GM18907 (cell line): ENCODE results near the gene C6orf62.
"Not testable (repeated sequence)": the region's sequence is repeated elsewhere in the genome, so short reads cannot be mapped to it uniquely, and the experiment has no call there.

Experiments used
- ATAC-seq: cut with Tn5 transposase; IDR thresholded peaks from one replicate; pipeline ENCODE4 v1.9.1; 2021; ENCODE audit warnings: mild to moderate bottlenecking, moderate library complexity; ENCODE audit not compliant: unreplicated experiment

C6orf62 gene

DNA sequence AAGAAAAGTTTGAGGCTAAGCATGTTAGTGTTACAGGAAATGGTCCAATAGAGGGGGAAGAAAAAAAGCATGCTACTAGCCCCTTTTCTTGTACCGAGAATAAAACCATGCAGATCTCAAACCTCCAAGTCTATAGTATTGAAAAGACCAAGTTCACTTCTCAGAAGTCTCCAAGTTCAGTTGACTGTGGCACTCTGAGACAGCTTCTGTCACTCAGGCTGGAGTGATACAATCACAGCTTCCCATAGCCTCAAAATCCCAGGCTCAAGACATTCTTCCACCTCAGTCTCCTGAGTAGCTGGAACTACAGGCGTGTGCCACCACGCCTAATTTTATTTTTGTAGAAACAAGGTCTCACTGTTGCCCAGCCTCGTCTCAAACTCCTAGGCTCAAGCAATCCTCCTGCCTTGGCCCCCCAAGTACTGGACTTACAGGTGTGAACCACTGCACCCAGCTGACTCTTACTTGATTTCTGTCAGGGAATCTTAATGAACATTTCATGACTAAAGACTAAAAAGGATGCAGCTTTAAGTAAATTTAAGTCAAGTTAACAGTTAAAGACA is 16.2 kb downstream of the C6orf62 start:
- ATAC-seq: no peak

DNA sequence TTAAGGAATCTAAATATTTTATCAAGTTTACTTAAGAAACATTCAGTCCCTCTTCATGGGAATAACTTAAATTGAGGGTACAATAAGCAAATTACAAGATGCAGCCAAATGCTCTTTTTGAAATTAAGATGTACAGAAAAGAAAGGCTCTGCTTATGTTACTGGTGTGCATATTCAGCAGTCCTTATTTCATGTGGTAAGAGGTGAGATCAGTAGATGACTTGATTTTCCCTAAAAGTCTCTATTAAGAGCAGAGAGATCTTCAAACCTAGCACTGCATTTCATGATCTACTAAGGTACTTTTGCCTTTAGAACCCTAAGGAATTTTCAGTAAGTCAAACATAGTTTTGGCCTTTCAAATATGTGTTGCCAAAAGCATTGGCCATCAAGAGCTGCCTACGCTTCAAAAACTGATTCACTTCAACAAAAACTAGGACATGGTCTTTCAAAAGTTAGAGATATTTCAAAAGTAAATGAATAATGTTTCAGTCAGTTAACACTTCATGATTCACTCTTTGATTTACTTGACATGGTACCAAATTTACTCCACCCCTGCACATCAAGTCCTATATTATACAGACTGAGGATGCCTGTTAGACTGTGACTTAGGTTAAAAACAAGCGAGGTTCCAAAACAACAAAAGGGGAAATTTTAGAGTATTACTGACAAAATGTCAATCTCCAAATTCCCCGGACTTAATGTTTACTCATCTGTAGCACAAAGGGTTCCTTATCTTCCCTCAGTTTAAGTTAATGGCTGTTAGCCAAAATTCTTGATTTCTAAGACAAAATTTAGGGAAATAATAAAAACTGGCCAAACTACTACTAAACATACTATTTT is 19.2 kb downstream of the C6orf62 start:
- no peak for ATAC-seq

DNA sequence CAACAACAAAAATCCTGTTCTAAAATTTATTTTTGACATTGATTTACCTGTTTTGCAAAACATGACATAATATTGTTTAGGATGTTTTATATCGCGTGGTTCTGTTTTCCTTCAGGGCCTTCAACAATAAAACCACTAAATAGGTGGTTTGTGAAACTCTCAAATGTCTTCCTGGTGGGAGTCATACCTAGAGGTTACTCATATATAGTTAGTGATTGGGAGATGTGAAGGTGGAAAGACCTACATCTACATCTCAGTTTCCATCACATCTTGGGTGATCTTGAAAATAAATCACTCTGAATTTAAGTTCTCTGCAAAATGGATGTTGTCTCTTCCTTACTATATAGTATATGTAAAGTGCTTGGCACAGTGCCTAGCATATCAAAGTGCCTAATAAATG is 22.9 kb downstream of the C6orf62 start:
- ATAC-seq: no peak

DNA sequence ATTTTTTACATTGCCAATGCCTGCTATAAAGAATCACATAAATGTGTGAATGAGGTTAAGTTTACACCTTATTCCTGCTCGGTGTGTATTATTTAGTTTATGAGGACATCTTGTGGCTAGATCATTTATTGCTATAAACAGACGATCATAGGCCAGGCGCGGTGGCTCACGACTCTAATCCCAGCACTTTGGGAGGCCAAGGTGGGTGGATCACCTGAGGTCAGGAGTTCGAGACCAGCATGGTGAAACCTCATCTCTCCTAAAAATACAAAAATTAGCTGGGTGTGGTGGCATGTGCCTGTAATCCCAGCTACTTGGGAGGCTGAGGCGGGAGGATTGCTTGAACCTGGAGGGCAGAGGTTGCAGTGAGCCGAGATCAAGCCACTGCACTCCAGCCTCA is 23.3 kb downstream of the C6orf62 start:
- not testable (repeated sequence) for ATAC-seq

DNA sequence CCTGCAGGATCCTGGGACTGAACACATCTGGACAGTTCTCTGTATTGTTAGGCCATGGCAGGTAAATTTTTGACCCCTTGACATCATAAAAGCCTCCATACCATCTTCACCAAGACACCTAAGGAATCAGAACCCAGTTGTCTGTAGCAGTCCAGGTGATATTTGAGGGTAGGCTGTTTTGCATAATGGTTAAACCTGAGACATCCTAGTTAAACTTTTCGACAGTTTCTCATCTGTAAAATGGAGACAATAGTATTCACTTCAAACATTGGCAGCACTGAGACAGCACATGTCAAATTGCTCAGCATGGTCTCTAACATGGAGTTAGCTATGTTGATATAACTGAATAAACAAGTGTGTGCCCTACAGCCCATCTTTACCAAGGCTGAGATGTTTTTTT is 24.8 kb downstream of the C6orf62 start:
- peak; percentile 53 for ATAC-seq

DNA sequence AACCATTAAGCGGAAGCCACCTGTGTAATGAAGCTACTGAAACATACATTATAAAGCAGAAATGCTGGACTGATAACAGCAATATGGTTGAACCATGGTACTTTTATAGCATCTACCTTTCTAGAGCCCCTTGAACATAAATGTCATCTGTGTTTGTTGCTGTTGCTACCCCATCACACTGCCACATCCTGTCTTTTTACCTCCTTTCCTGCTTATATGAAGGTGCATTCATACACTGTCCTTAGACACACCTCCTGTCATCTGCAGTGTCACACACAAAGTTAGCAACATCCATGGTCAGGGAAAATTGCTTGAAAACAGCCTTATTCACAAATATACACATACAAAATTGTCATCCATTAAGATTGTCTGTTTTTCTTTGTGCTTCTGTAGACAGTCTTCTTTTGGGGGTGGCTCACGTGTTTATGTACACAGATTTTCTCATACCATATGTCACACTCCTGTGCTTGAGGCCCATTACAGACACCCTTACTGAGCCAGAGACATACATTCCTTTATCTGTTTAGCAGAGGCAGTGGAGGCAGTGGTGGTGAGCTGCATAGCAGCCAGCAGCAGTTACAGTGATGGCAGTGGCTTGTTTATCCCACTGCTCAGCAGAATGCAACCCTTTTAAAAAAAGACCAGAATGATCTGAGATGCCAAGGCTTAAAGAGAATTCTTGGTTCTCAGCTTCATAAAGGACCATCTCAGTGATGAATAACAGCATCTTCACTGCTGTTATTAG is 25.9 kb downstream of the C6orf62 start:
- ATAC-seq: no peak

DNA sequence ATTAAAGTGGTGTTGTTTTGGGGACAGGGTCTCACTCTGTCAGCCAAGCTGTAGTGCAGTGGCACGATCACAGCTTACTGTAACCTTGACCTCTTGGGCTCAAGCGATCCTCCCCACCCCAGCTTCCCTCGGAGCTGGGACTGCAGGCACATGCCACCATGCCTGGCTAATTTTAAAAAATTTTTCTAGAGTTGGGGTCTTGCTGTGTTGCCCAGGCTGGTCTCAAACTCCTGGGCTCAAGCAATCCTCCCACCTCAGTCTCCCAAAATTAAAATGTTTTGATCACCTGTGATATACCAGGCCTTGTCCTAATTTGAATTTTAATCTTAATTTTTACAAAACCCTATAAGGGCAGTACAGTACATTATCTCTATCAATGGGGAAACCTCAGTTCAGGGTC is 26.5 kb downstream of the C6orf62 start:
- ATAC-seq: no peak

DNA sequence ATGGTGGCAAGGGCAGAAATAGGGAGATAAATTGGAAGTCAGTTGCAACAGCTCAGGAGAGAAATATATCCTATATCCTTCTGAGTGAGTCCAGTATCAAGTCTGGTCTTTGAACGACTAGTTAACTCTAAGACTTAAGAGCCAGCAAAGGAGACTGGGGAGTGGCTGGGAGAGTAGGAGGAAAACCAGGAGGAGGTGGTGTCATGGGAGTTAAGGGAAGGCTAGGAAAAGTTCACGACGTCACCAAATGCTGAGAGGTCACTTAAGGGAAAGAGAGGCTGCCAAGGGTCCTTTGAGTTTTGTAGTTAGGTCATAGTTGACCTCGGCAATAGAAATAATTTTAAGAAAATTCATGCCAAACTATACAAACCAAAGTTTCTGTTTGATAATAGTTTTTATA is 27.0 kb downstream of the C6orf62 start:
- ATAC-seq: no peak

DNA sequence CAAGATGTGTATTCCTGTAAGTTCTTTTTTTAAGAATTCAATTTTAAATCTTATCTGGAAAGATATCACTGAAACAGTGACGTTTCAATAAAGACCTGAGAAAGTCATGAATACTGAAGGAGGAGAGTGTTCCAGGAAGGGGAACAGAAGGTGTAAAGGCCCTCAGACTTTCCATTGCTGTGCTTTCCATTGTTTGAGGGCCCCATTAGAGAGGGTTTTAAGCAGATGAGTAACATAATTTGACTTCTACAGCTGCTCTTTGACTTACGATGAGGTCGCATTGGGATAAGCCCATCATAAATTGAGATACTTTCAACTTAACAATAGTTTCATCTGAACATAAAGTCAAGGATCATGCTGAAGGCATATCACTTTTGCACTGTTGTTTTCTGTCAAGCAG is 27.4 kb downstream of the C6orf62 start:
- ATAC-seq: no peak

DNA sequence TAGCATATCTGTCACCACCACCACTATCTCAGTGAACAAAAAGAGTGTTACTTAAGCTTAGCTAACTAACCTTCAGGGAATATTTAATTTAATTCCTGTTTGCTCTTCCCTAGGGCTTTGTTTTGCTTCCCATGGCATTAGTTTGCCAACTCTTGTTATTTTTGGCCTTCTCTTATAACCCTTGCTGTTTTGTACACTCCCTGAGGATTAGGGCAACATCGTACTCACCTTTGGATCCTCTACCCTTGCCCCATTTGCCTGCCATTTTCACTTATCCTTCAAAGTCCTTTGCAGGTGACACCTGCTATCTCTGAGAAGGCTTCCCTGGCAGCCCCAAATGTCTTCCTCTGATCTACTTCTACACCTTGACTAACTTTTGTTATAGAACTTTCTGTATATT is 28.4 kb downstream of the C6orf62 start:
- no peak for ATAC-seq

DNA sequence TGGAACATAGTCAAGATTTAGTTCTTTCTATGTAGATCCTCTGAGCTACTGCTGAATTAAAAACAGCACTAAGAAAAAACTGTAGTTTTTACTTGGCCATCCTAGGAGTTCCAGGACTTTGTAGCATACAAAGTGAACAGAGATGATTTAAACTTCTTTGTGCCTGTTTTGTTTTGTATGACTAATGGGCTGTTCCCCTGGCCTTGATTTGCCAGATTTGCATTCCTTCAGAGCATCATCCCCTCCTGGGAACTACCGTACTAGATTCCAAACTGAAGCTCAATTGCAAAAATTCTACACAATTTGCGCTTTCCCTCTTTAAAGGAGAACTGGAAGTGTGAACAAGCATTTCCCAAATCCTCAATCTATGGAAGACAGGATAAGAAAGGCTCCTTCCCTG is 29.0 kb downstream of the C6orf62 start:
- ATAC-seq: no peak

DNA sequence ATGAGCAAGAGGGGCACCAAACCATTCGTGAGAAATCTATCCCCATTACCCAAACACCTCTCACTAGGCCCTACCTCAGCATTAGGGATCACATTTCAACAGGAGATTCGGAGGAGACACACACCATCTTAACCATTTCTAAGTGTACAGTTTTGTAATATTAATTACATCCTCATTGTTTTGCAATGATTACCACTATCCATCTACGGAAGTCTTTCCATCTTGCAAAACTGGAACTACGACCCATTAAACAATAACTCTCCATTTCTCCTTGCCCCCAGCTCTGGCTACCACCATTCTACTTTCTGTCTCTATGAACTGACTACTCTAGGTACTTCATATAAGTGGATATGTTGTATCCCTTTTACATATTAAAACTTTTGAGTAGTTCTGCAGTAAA is 32.0 kb downstream of the C6orf62 start:
- ATAC-seq: no peak

DNA sequence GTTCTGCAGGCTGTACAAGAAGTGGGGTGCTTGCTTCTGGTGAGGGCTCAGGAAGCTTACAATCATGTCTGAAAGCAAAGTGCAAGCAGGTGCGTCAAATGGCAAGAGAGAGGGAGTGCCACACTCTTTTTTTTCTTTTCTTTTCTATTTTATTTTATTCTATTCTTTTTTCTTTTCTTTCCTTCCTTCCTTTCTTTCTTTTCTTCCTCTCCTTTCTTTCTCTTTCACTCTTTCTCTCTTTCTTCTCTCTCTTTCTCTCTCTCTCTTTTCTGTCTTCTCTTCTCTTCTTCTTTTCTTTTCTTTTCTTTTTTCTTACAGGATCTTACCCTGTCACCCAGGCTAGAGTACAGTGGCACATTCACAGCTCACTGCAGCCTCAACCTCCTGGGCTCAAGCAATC is 32.5 kb downstream of the C6orf62 start:
- no peak for ATAC-seq

DNA sequence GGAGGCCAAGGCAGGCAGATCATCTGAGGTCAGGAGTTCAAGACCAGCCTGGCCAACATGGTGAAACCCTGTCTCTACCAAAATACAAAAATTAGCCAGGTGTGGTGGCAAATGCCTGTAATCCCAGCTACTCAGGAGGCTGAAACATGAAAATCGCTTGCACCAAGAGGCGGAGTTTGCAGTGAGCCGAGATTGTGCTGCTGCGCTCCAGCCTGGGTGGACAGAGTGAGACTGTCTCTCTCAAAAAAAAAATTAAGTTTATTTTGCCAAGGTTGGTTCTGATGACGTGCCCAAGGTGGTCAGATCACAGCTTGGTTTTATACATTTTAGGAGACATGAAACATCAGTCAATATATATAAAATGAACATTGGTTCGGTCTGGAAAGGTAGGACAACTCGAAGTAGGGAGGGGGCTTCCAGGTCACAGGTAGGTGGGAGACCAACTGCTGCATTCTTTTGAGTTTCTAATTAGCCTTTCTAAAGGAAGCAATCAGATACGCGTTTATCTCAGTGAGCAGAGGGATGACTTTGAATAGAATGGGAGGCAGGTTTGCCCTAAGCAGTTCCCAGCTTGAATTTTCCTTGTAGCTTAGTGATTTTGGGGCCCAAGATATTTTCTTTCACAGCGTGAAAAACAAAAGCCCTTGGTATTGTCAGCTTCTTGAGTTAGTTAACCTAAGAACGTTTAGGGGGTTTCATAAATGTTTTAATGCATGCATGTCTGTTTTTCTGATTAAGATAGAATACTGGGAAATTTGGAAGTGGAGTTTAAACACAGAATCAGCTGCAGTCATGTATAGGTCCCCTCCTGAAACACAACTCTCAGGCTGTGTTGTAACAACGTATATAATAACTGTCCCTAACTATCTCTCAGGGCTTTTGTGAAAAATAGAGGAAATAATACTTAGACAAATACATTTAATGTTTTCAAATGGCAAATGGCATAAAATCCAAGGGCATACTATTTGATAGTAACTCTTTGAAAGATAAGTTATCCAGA is 35.4 kb downstream of the C6orf62 start:
- no peak for ATAC-seq

DNA sequence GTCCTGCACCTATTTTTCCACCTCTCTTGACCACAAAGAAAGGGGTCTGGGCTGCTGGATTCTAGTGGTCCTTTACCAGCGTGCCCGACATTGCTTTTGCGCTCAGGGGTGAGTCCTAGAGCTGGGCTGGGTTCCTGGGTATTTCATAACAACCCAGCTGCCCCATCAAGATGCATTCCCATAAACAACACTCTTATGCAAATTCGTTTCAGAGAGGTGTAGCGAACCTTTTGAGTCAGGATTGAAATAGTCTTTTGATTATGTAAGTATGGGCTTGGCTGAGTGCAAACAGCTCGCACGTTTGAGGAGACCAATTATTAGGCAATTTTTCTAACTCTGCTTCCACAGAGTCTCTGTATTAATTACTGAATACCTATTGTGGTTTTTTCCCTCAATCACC is 38.4 kb downstream of the C6orf62 start:
- no peak for ATAC-seq

DNA sequence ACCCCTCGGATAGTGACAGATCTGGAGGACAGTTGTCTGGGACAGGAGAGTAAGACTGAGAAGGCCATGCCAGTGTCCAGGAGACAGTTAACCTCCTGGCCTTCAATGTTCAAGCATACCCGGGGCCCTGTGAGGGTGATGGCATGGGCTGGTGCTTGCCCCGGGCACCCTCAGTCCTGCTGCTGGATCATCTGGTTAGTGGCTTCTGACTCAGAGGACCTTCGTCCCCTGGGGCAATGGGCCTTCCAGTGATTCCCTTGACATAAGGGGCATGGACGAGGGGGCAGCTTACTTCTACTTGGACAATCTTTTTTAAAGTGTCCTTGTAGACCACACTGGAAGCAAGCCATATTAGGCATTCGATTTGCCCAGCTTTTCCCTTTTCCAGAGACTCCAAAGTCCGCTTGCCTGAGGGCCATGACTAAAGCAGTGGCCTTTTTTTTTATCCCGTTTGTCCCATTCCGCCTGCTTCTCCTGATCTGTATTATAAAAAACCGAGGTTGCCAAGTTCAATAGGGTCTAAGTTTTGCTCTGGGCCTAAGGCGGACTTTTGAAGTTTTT is 40.1 kb downstream of the C6orf62 start:
- ATAC-seq: not testable (repeated sequence)

DNA sequence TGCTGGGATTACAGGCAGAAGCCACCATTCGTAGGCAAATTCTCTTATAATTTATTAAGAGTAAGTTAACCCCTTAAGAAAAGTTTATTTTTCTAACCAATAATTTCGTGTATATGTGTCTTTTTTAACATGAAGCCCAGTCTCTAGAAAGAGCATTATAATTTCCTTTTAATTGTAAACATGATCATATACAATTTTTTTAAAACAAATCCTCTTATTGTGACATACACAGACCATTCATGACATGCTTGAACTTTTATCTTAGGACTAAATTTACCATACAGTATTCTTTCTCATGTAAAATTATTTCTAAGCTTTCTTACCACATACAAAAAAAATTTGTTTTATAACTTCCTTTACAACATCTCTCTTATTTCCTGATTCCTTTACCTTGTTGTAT is 45.3 kb downstream of the C6orf62 start:
- ATAC-seq: no peak

DNA sequence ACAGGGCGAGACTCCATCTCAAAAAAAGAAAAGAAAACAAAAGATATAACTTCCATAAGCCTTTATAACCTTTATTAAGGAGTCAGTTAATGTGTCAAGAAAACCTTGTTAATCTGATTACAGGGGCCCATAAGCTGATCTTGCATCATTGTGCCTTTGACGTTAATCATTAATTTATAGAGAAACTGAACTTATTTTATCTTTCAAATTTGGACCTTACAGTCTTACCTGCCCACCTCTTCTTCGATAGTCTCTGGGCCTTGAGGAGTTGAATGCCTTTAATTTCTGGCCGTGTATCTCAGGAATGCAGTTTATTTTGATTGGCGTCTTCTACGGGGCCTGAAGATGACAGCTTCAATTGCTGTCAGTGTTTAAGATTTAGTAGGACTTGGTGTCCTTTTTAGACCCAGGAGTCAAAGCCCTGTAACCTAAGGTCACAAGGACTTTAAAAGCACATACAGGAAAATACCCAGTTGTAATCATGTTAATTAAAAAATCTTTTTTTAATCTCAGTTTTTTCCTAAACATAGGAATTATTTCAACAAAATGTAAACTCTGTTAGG is 46.3 kb downstream of the C6orf62 start:
- ATAC-seq: no peak

DNA sequence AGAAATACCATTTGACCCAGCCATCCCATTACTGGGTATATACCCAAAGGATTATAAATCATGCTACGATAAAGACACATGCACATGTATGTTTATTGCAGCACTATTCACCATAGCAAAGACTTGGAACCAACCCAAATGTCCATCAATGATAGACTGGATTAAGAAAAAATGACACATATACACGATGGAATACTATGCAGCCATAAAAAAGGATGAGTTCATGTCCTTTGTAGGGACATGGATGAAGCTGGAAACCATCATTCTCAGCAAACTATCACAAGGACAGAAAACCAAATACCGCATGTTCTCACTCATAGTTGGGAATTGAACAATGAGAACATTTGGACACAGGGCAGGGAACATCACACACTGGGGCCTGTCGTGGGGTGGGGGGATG is 47.9 kb downstream of the C6orf62 start:
- ATAC-seq: not testable (repeated sequence)

DNA sequence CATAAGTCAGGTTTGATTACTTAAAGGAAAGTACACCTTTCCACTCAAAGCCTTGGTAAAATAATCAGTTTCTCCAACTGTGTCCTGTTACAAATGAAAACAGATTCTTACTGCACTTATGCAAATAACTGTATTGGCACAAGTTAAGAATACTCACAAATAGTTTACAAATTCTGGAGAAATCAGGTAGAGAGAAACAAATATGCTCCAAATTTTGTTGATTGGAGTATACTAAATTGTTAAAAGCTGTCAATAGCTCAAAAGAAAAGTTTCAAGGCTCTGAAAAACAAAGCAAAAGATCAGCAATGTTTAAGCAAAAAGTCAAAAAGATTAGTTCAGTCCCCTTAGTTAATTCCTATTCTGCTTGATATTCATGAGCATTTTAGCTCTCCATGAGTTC is 48.5 kb downstream of the C6orf62 start:
- not testable (repeated sequence) for ATAC-seq
